NCI-H2227 (cell line): Measurements from ENCODE around the gene SRPX2.

Experiments used
- DNase-seq: peaks from one replicate; lab custom pipeline; 2025; ENCODE audit not compliant: unreplicated experiment; lab: John Stamatoyannopoulos, UW

The SRPX2 gene

GRCh38 chrX:100649550-100650356, 5.8 kb downstream of the SRPX2 start:
- DNase-seq, result no peak

- DNase-seq, result no peak
These were observed 6.8 kb downstream of the SRPX2 start for GRCh38 chrX:100650841-100651240.

GRCh38 chrX:100652266-100652665, 8.3 kb downstream of the SRPX2 start:
- no peak for DNase-seq

GRCh38 chrX:100654261-100654660, 10.3 kb downstream of the SRPX2 start:
- peak; percentile 14 for DNase-seq

GRCh38 chrX:100658941-100659381, 15.0 kb downstream of the SRPX2 start:
- no peak for DNase-seq

- no peak for DNase-seq
These were observed 15.6 kb downstream of the SRPX2 start for GRCh38 chrX:100659431-100660137.

GRCh38 chrX:100662170-100662569, 18.2 kb downstream of the SRPX2 start:
- DNase-seq, result no peak

- DNase-seq, result no peak
These were observed 18.8 kb downstream of the SRPX2 start for GRCh38 chrX:100662796-100663195.

- DNase-seq, result no peak
These were observed 19.6 kb downstream of the SRPX2 start for GRCh38 chrX:100663642-100664041.

GRCh38 chrX:100672966-100673365, 29.0 kb downstream of the SRPX2 start:
- DNase-seq, result no peak

- no peak for DNase-seq
These were observed 29.5 kb downstream of the SRPX2 start for GRCh38 chrX:100673397-100673953.

GRCh38 chrX:100674705-100675104, 30.7 kb downstream of the SRPX2 start:
- no peak for DNase-seq

- no peak for DNase-seq
These were observed 33.7 kb downstream of the SRPX2 start for GRCh38 chrX:100677611-100678181.

GRCh38 chrX:100680756-100681155, 36.8 kb downstream of the SRPX2 start:
- no peak for DNase-seq

- DNase-seq, result no peak
These were observed 37.6 kb downstream of the SRPX2 start for GRCh38 chrX:100681599-100681998.

- no peak for DNase-seq
These were observed 38.9 kb downstream of the SRPX2 start for GRCh38 chrX:100682939-100683338.

- DNase-seq, result peak; percentile 91
These were observed 41.4 kb downstream of the SRPX2 start for GRCh38 chrX:100685284-100685996.

- no peak for DNase-seq
These were observed 42.0 kb downstream of the SRPX2 start for GRCh38 chrX:100685997-100686305.

- no peak for DNase-seq
These were observed 43.1 kb downstream of the SRPX2 start for GRCh38 chrX:100687128-100687527.

- no peak for DNase-seq
These were observed 43.5 kb downstream of the SRPX2 start for GRCh38 chrX:100687546-100687945.

- DNase-seq, result no peak
These were observed 51.3 kb downstream of the SRPX2 start for GRCh38 chrX:100695302-100695701.
